ENCODE measurements around the gene ITM2B. TPM values are rescaled to one million over a fixed set of nuclear protein-coding genes. Genes with fewer than 3 reads are reported as not detected.
"Not testable (repeated sequence)": the region's sequence is repeated elsewhere in the genome, so short reads cannot be mapped to it uniquely, and the experiment has no call there.

Gene ITM2B
- total RNA-seq, 1 donor from 2014 or later: 48.7 TPM

DNA sequence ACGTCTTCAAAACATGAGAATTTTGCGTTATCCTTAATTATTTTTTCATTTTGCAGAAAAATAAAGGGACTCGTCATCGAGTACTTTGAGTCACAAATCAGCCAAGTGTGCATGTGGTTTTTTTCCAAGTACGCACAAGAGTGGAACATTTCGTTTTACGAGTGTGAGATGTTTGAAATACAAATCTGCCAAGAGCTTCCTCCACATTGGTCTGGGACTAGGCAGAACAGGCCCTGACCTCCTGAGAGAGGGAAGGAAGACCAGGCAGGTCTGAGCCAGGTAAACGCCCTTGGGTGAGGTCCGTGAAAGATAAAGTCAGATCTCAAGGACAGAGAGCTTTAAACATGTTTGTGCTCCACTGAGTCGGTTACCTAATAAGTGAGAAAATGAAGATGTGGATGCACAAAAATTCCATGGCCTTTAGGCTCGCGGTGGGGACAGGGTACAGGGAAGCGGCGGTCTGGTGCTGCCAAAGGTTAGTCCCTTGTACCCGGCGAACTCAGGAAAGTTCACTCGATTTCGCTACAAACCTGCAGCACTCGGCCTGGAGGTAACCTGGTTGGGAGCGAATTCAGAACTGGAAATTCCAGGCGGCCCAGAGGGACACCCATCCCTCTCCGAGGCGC is 473 bp upstream of the ITM2B start:
- intact Hi-C loops (cut with micrococcal nuclease): loop anchor here (5.0 kb wide), 3 partner anchors 190 to 330 kb away; no protein-coding TSS in a partner anchor
- peaks cover 38% of the 10 kb centered on the region for H3K4me1 Mint-ChIP-seq (ENCODE audit: low read depth)
- H3K9me3 Mint-ChIP-seq: no peaks in the 10 kb centered on the region
- peaks cover 19% of the 10 kb centered on the region for H3K36me3 Mint-ChIP-seq (ENCODE audit: low read depth)
- H3K27ac Mint-ChIP-seq: peak overlapping the region; percentile 73
- H3K4me3 Mint-ChIP-seq (ENCODE audit: low read depth): peak overlapping the region; percentile 78
- no peak for DNase-seq (ENCODE audit: low spot score)
- H3K27me3 Mint-ChIP-seq (ENCODE audit: low read depth): peaks cover 51% of the 10 kb centered on the region

DNA sequence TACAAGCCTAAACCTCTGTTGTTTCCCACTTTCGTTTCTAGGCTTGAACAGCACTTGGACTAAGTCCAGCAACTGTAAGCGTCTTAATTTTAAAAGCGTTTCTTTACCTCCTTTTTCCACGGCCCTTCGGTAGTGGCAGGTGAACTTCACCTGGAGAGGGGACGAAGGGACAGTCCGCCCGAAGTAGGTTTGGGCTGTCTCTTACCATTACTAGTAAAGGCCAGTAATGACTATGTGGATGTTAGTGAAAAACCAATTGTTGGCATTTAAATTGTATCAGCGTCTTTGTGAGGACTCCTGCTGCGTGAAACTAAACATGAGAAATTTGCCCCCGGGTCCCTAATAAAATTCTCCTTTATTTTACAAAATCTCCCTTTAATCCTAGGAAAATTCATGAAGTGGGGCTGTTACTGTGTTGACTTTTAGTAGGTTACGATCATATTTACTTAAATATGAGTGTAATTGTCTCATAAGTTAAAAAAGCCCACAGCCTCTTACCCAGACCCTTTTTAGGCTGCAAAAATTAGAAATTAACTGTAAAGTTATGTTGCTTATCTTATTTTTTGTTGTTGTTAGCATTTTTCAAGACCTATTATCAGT is 983 bp downstream of the ITM2B start:
- Mint-ChIP-seq H3K4me3 (ENCODE audit: low read depth) (peak overlapping the region; percentile 87), H3K27ac (peak overlapping the region; percentile 69), H3K9me3 (no peaks in the 10 kb centered on the region), H3K4me1 (ENCODE audit: low read depth) (peaks cover 38% of the 10 kb centered on the region), H3K27me3 (ENCODE audit: low read depth) (peaks cover 38% of the 10 kb centered on the region), H3K36me3 (ENCODE audit: low read depth) (peaks cover 20% of the 10 kb centered on the region)
- no peak for DNase-seq (ENCODE audit: low spot score)
- intact Hi-C loops (cut with micrococcal nuclease): loop anchor here (1.0 to 5.0 kb wide), 9 partner anchors 13 to 328 kb away; partner anchors contain the start of gene RB1

GRCh38 chr13:48234566-48235340 is 1.7 kb downstream of the ITM2B start:
- Mint-ChIP-seq H3K27ac (no peak overlapping the region), H3K4me1 (ENCODE audit: low read depth) (peaks cover 38% of the 10 kb centered on the region), H3K27me3 (ENCODE audit: low read depth) (peaks cover 38% of the 10 kb centered on the region), H3K4me3 (ENCODE audit: low read depth) (peak overlapping the region; percentile 87), H3K36me3 (ENCODE audit: low read depth) (peaks cover 22% of the 10 kb centered on the region), H3K9me3 (no peaks in the 10 kb centered on the region)
- DNase-seq (ENCODE audit: low spot score): no peak
- intact Hi-C loops (cut with micrococcal nuclease): loop anchor here (1.0 to 5.0 kb wide), 9 partner anchors 14 to 328 kb away; partner anchors contain the start of gene RB1

DNA sequence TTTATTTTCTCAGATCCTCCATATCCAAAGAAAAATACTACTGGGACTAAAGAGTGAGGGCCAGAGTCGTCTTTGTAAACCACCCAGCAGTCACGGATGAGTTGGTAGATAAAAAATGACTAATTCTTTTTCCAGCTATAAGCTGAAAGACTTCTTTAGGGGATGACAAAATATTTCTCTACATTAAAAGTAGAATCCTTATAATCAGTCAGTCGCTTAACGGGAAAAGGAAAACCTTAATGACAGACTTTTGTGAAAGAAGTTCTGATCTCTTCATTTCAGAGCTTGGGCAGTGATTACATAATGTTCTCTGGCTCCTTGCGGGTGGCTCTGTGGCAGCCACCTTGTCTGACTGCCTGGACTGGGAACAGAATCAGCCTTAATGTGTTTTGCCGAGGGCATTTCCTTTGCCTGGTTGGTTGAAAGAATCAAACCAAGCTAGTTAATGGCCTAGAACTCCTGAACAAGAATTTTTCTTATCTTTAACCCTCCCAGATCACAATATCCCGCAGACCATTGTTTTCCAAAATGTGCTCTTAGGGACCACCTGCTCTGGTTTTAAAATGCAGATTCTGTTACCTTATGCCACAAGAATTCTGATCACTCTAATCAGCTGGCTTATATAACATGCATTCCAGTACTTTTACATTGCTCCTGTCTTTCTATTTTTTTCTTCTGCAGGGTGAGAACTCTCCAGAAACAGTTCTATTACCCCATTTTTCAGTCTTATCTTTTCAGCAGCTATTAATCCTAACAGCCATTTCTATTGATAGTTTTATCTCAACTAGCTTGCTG is 2.5 kb downstream of the ITM2B start:
- Mint-ChIP-seq H3K36me3 (ENCODE audit: low read depth) (peaks cover 26% of the 10 kb centered on the region), H3K27me3 (ENCODE audit: low read depth) (peaks cover 35% of the 10 kb centered on the region), H3K4me1 (ENCODE audit: low read depth) (peaks cover 38% of the 10 kb centered on the region), H3K27ac (no peak overlapping the region), H3K4me3 (ENCODE audit: low read depth) (peak overlapping the region; percentile 3), H3K9me3 (no peaks in the 10 kb centered on the region)
- intact Hi-C loops (cut with micrococcal nuclease): loop anchor here (2.0 kb wide), 4 partner anchors 15 to 167 kb away; partner anchors contain the start of gene RB1
- no peak for DNase-seq (ENCODE audit: low spot score)

GRCh38 chr13:48236528-48237353 is 3.7 kb downstream of the ITM2B start:
- intact Hi-C loops (cut with micrococcal nuclease): no loop called here
- no peaks in the 10 kb centered on the region for H3K9me3 Mint-ChIP-seq
- peaks cover 25% of the 10 kb centered on the region for H3K27me3 Mint-ChIP-seq (ENCODE audit: low read depth)
- H3K4me3 Mint-ChIP-seq (ENCODE audit: low read depth): no peak overlapping the region
- no peak overlapping the region for H3K27ac Mint-ChIP-seq
- DNase-seq (ENCODE audit: low spot score): no peak
- peaks cover 41% of the 10 kb centered on the region for H3K4me1 Mint-ChIP-seq (ENCODE audit: low read depth)
- peaks cover 31% of the 10 kb centered on the region for H3K36me3 Mint-ChIP-seq (ENCODE audit: low read depth)

- Mint-ChIP-seq H3K27me3 (ENCODE audit: low read depth) (peaks cover 20% of the 10 kb centered on the region), H3K4me1 (ENCODE audit: low read depth) (peaks cover 33% of the 10 kb centered on the region), H3K36me3 (ENCODE audit: low read depth) (peaks cover 41% of the 10 kb centered on the region)
- H3K4me3 Mint-ChIP-seq (ENCODE audit: low read depth); H3K9me3 Mint-ChIP-seq; intact Hi-C loops (cut with micrococcal nuclease); H3K27ac Mint-ChIP-seq; DNase-seq (ENCODE audit: low spot score): not testable (repeated sequence)
Measured at GRCh38 chr13:48239369-48239768, 6.4 kb downstream of the ITM2B start.

DNA sequence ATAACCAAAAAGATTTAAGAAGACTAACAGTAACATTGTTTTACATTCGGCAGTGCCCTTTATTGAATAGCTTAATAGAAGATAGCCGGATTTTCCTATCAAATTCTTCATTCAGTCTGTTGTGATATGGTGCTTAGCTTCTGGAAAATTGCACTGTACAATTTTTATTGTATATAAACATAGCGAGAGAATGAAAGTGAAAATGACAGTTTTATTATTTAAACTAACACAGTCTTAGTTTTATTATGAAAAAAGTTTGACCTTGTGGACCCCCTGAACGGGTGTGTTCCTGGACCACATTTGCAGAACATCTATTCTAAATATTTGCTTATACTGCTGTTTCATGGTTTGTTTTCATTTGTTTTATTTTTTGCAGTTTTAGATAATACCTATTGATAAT is 8.6 kb downstream of the ITM2B start:
- Mint-ChIP-seq H3K4me3 (ENCODE audit: low read depth) (no peak overlapping the region), H3K36me3 (ENCODE audit: low read depth) (peaks cover 31% of the 10 kb centered on the region), H3K9me3 (no peaks in the 10 kb centered on the region), H3K4me1 (ENCODE audit: low read depth) (peaks cover 11% of the 10 kb centered on the region), H3K27ac (no peak overlapping the region), H3K27me3 (ENCODE audit: low read depth) (peaks cover 9% of the 10 kb centered on the region)
- intact Hi-C loops (cut with micrococcal nuclease): no loop called here
- DNase-seq (ENCODE audit: low spot score): no peak

- Mint-ChIP-seq H3K4me1 (ENCODE audit: low read depth) (peaks cover 6% of the 10 kb centered on the region), H3K27ac (no peak overlapping the region), H3K4me3 (ENCODE audit: low read depth) (no peak overlapping the region), H3K36me3 (ENCODE audit: low read depth) (peaks cover 21% of the 10 kb centered on the region), H3K9me3 (no peaks in the 10 kb centered on the region), H3K27me3 (ENCODE audit: low read depth) (no peaks in the 10 kb centered on the region)
- intact Hi-C loops (cut with micrococcal nuclease): no loop called here
- no peak for DNase-seq (ENCODE audit: low spot score)
Measured at GRCh38 chr13:48242677-48243076, 9.7 kb downstream of the ITM2B start.

DNA sequence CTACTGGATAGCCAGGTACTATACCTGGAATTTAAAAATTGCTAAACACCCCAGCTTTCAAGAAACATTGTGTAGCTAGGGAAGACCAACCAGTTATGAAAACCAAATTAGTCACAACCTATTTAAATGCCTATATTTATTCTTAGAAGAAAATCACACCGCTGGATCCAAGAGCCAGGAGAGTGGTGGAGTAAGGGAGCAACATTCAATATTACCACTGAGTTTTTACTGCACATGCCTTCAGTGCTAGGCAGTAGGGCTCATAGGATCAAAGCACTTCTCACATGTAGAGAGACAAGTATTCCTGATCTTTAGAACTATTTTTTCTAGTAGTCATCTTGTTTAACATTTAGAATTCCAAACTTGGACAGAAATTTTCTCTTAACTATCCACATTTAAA is 11.2 kb downstream of the ITM2B start:
- no peak for DNase-seq (ENCODE audit: low spot score)
- H3K36me3 Mint-ChIP-seq (ENCODE audit: low read depth): peaks cover 20% of the 10 kb centered on the region
- H3K27me3 Mint-ChIP-seq (ENCODE audit: low read depth): no peaks in the 10 kb centered on the region
- intact Hi-C loops (cut with micrococcal nuclease): no loop called here
- no peak overlapping the region for H3K27ac Mint-ChIP-seq
- H3K4me1 Mint-ChIP-seq (ENCODE audit: low read depth): peaks cover 10% of the 10 kb centered on the region
- no peak overlapping the region for H3K4me3 Mint-ChIP-seq (ENCODE audit: low read depth)
- H3K9me3 Mint-ChIP-seq: no peaks in the 10 kb centered on the region

GRCh38 chr13:48246102-48246501 is 13.1 kb downstream of the ITM2B start:
- no peak overlapping the region for H3K27ac Mint-ChIP-seq
- no peaks in the 10 kb centered on the region for H3K27me3 Mint-ChIP-seq (ENCODE audit: low read depth)
- H3K4me3 Mint-ChIP-seq (ENCODE audit: low read depth): no peak overlapping the region
- DNase-seq (ENCODE audit: low spot score): no peak
- H3K4me1 Mint-ChIP-seq (ENCODE audit: low read depth): peaks cover 10% of the 10 kb centered on the region
- intact Hi-C loops (cut with micrococcal nuclease): no loop called here
- peaks cover 10% of the 10 kb centered on the region for H3K36me3 Mint-ChIP-seq (ENCODE audit: low read depth)
- no peaks in the 10 kb centered on the region for H3K9me3 Mint-ChIP-seq

GRCh38 chr13:48249018-48249417 is 16.0 kb downstream of the ITM2B start:
- intact Hi-C loops (cut with micrococcal nuclease): no loop called here
- no peaks in the 10 kb centered on the region for H3K9me3 Mint-ChIP-seq
- no peaks in the 10 kb centered on the region for H3K27me3 Mint-ChIP-seq (ENCODE audit: low read depth)
- H3K4me1 Mint-ChIP-seq (ENCODE audit: low read depth): peaks cover 4% of the 10 kb centered on the region
- no peak overlapping the region for H3K27ac Mint-ChIP-seq
- H3K4me3 Mint-ChIP-seq (ENCODE audit: low read depth): no peak overlapping the region
- DNase-seq (ENCODE audit: low spot score): no peak
- H3K36me3 Mint-ChIP-seq (ENCODE audit: low read depth): peaks cover 7% of the 10 kb centered on the region

DNA sequence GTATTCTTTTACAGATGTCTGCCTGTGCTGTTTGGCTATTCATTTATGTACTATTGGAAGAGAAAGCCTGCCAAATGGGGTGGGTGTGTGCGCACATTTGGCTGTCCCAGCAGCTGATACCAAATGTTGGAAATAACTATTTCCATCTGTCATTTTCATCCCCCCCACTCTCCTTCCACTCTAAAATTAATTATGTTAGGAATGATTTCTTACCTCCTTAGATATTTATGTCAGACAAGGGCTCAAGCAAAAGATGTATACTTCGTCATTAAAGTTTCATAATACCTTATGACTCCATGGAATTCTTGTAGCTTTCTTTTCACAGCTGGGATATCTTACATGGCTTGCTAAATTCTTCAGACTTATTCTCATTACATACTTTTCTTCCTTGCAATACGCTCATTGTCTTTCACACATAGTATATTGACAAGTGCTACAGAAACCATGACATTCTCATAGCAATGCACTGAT is 18.6 kb downstream of the ITM2B start:
- H3K36me3 Mint-ChIP-seq (ENCODE audit: low read depth): peaks cover 26% of the 10 kb centered on the region
- H3K27me3 Mint-ChIP-seq (ENCODE audit: low read depth): no peaks in the 10 kb centered on the region
- H3K4me1 Mint-ChIP-seq (ENCODE audit: low read depth): peaks cover 4% of the 10 kb centered on the region

More for the DNA sequence above, 18.6 kb downstream of the ITM2B start:
- intact Hi-C loops (cut with micrococcal nuclease): no loop called here
- Mint-ChIP-seq H3K27ac (no peak overlapping the region), H3K9me3 (no peaks in the 10 kb centered on the region), H3K4me3 (ENCODE audit: low read depth) (no peak overlapping the region)
- no peak for DNase-seq (ENCODE audit: low spot score)

Data from activated T-helper 2 cell treated with anti-CD3 and anti-CD28 coated beads, Interferon-gamma antibody, Interleukin-2, Interleukin-4, amounts not matched to agents 10 μg/mL and 5 μg/mL and 100 μg/mL, durations not matched to agents 14 hours and 24 hours and 36 hours (primary cell).